ENCODE data around the gene YWHAQ. TPM values are rescaled to one million over a fixed set of nuclear protein-coding genes. Genes with fewer than 3 reads are reported as not detected.
"Not testable (repeated sequence)": the region's sequence is repeated elsewhere in the genome, so short reads cannot be mapped to it uniquely, and the experiment has no call there.

The YWHAQ gene
- total RNA-seq, 6 experiments from 2014 or later = 70.4 to 105 (median 84.2) TPM

DNA sequence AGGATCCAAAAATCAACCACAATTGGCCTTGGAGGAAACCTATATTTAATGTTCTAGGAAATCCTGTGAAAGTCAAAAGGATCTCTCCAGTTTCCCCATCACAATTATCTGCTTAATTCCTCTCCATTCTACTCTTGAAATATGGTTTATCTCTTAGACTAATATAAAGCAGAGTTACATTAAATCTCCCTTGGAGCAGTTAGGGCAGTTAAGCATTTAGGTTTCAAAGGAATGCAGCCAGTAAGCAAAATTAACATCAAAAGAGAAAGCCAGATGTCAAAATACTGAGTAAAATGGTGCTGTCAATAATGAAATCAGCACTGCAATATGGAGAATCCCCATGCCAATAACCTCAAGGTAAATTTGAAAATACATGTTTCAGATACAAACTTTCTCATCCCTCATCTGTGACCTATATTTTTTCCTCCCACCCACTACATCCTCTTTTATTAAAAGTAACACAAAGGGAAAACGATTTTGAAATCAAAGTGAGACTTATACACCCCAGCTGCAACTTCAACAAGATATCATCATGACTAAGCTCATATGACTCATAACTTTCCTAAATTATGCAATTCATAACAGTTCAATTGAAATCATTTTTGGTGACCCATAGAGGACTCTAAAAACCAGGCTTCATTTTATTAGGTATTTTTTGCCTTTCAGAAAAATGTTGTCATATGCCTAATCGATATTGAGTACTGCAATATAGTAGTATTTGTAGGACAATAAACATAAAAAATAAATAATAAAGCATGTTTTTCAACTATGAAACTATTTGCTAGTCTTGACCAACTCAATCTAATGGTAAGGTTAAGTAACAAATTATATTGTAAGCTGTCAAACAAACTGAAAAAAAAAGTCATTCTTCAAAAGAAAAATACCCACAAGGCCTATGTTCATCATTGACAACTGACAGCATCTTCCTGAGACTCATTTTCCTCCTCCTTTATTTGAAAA lies 78.3 kb downstream of the YWHAQ start:
- Histone ChIP-seq H3K4me3 (no peak overlapping the region), H3K4me1 (peaks cover 0 to 28% (median 3%) of the 10 kb centered on the region in 4 donors), H3K9me3 (no peaks in the 10 kb centered on the region), H3K27me3 (no peaks in the 10 kb centered on the region), H3K27ac (peak overlapping the region in 1 of 3 donors; percentile 13), H3K36me3 (no peaks in the 10 kb centered on the region)
- ATAC-seq (peak in 1 of 4 donors; percentile 3), DNase-seq (no peak)
- intact Hi-C loops (cut with DNase I) = no loop called here
- 29% methylated on average over 2 of the region's 2 CpGs for WGBS (ENCODE audit: insufficient coverage, low coverage, low lambda C conversion rate, missing lambda C conversion rate)
- no peak for TF ChIP-seq POLR2A (IDR thresholded peaks at IDR 0.05)
- TF ChIP-seq, protein P1, sequence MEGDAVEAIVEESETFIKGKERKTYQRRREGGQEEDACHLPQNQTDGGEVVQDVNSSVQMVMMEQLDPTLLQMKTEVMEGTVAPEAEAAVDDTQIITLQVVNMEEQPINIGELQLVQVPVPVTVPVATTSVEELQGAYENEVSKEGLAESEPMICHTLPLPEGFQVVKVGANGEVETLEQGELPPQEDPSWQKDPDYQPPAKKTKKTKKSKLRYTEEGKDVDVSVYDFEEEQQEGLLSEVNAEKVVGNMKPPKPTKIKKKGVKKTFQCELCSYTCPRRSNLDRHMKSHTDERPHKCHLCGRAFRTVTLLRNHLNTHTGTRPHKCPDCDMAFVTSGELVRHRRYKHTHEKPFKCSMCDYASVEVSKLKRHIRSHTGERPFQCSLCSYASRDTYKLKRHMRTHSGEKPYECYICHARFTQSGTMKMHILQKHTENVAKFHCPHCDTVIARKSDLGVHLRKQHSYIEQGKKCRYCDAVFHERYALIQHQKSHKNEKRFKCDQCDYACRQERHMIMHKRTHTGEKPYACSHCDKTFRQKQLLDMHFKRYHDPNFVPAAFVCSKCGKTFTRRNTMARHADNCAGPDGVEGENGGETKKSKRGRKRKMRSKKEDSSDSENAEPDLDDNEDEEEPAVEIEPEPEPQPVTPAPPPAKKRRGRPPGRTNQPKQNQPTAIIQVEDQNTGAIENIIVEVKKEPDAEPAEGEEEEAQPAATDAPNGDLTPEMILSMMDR (IDR thresholded peaks at IDR 0.05) = no peak

DNA sequence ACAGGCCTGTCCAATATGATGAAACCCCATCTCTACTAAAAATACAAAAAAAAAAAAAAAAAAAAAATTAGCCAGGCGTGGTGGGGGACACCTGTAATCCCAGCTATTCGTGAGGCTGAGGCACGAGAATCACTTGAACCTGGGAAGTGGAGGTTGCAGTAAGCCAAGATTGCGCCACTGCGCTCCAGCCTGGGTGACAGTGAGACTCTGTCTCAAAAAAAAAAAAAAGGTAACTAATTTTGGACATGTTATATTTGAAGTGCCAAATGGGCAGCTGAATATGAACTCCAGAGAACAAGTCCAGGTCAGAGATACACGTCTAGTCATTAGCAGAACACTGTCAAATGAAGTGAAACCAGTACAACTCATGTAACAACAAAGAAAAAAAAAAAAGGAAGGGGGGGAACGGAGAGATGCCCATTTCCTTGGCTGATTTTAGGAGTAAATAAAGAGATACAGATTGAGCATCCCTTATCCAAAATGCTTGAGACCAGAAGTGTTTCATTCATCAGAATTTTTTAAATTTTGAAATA lies 79.9 kb downstream of the YWHAQ start:
- 75% methylated on average over 7 of the region's 7 CpGs for WGBS (ENCODE audit: insufficient coverage, low coverage, low lambda C conversion rate, missing lambda C conversion rate)
- intact Hi-C loops (cut with DNase I); H3K9me3 ChIP-seq; H3K4me3 ChIP-seq; H3K27me3 ChIP-seq; ATAC-seq; DNase-seq; H3K36me3 ChIP-seq; H3K27ac ChIP-seq: not testable (repeated sequence)
- H3K4me1 ChIP-seq = peaks cover 0 to 23% (median 3%) of the 10 kb centered on the region in 4 donors

DNA sequence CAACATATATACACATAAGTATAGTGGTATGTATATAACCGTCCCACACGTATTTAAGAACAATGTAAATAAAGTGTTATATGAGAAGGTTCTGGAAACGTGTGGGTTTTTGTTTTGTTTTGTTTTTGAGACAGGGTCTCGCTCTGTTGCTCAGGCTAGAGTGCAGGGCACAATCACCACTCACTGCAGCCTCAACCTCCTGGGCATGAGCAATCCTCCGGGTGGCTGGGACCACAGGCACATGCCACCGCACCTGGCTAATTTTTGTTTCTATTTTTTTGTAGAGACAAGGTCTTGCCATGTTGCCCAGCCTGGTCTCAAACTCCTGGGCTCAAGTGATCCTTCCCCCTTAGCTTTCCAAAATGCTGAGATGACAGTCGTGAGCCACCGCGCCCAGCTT lies 81.4 kb downstream of the YWHAQ start:
- no peak for TF ChIP-seq POLR2A (IDR thresholded peaks at IDR 0.05)
- TF ChIP-seq, protein P1 (IDR thresholded peaks at IDR 0.05) = no peak
- peaks cover 0 to 24% (median 3%) of the 10 kb centered on the region in 4 donors for H3K4me1 ChIP-seq
- H3K9me3 ChIP-seq = no peaks in the 10 kb centered on the region
- H3K27me3 ChIP-seq = no peaks in the 10 kb centered on the region
- H3K36me3 ChIP-seq = no peaks in the 10 kb centered on the region
- no peak overlapping the region for H3K4me3 ChIP-seq
- H3K27ac ChIP-seq = no peak overlapping the region
- DNase-seq (no peak), ATAC-seq (no peak)
- 90% methylated on average over 6 of the region's 9 CpGs for WGBS (ENCODE audit: insufficient coverage, low coverage, low lambda C conversion rate, missing lambda C conversion rate)
- intact Hi-C loops (cut with DNase I) = no loop called here

GRCh38 chr2:9548506-9548905 lies 82.3 kb downstream of the YWHAQ start:
- Histone ChIP-seq H3K27ac (no peak overlapping the region), H3K27me3 (no peaks in the 10 kb centered on the region), H3K36me3 (no peaks in the 10 kb centered on the region), H3K9me3 (no peaks in the 10 kb centered on the region), H3K4me3 (no peak overlapping the region), H3K4me1 (peaks cover 0 to 18% (median 0%) of the 10 kb centered on the region in 4 donors)
- ATAC-seq = peak in 2 of 4 donors; percentile 30 to 47
- no peak for TF ChIP-seq POLR2A (IDR thresholded peaks at IDR 0.05)
- TF ChIP-seq, protein P1 (IDR thresholded peaks at IDR 0.05) = no peak
- 62% methylated on average over 2 of the region's 2 CpGs for WGBS (ENCODE audit: insufficient coverage, low coverage, low lambda C conversion rate, missing lambda C conversion rate)
- intact Hi-C loops (cut with DNase I) = no loop called here
- DNase-seq = no peak
